Measurements from ENCODE around the gene PLEKHJ1.

DNA sequence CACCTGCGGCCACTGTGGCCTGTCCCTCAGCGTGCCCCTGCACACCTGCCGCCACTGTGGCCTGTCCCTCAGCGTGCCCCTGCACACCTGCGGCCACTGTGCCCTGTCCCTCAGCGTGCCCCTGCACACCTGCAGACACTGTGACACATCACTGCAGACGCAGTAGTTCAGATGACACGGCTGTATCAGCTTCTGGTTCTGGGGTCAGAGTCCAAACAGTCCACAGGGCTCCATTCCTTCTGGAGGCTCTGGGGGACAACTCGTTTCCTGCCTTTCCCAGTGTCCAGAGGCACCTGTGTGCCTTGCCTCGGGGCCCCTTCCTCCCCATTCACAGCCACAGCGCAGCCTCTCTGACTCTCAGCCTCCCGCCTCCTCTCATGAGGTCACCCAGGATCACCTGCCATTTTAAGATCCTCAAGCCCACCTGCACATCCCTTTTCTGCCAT, 6.0 kb upstream of the PLEKHJ1 start:
- TF ChIP-seq, protein P1, sequence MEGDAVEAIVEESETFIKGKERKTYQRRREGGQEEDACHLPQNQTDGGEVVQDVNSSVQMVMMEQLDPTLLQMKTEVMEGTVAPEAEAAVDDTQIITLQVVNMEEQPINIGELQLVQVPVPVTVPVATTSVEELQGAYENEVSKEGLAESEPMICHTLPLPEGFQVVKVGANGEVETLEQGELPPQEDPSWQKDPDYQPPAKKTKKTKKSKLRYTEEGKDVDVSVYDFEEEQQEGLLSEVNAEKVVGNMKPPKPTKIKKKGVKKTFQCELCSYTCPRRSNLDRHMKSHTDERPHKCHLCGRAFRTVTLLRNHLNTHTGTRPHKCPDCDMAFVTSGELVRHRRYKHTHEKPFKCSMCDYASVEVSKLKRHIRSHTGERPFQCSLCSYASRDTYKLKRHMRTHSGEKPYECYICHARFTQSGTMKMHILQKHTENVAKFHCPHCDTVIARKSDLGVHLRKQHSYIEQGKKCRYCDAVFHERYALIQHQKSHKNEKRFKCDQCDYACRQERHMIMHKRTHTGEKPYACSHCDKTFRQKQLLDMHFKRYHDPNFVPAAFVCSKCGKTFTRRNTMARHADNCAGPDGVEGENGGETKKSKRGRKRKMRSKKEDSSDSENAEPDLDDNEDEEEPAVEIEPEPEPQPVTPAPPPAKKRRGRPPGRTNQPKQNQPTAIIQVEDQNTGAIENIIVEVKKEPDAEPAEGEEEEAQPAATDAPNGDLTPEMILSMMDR (IDR thresholded peaks at IDR 0.05) = no peak
- no peak for TF ChIP-seq POLR2A (IDR thresholded peaks at IDR 0.05)

Measured in adrenal gland (tissue), 5 donors.